ENCODE results near the gene DAPL1.

DAPL1 gene

GRCh38 chr2:158817588-158817987, 22.5 kb downstream of the DAPL1 start:
- TF ChIP-seq SP2 (tag by site-specific recombination; IDR thresholded peaks at IDR 0.05) (no peak), ZNF560 (tag by site-specific recombination; IDR thresholded peaks at IDR 0.05; ENCODE audit: borderline replicate concordance) (no peak), TRIM28 (IDR thresholded peaks at IDR 0.05; ENCODE audit: borderline replicate concordance, low read length) (no peak), ZNF558 (tag by site-specific recombination; IDR thresholded peaks at IDR 0.05) (no peak), SCRT2 (tag by site-specific recombination; IDR thresholded peaks at IDR 0.05) (no peak), ZNF549 (tag by site-specific recombination; IDR thresholded peaks at IDR 0.05) (no peak), GLI4 (tag by site-specific recombination; IDR thresholded peaks at IDR 0.05) (no peak), ZNF747 (tag by site-specific recombination; IDR thresholded peaks at IDR 0.05) (no peak), ZSCAN5A (tag by site-specific recombination; IDR thresholded peaks at IDR 0.05) (no peak)
- Histone ChIP-seq H3K36me3 (ENCODE audit: control insufficient read depth in 2 of 2, insufficient read depth in 1 of 2, low read length in 2 of 2) (no peaks in the 10 kb centered on the region), H3K4me1 (ENCODE audit: control insufficient read depth, insufficient read depth, low read length) (peaks cover 5% of the 10 kb centered on the region; the same call in 1 of the 2 replicates), H3K9me3 (ENCODE audit: control insufficient read depth, insufficient read depth, low read depth, low read length) (no peaks in the 10 kb centered on the region), H3K4me3 (ENCODE audit: low read depth, low read length) (no peak overlapping the region), H3K27ac (ENCODE audit: extremely low read depth, low read depth, low read length) (no peak overlapping the region)
- POLR2A ChIA-PET: no interaction called here
- CTCF ChIA-PET: no interaction called here

GRCh38 chr2:158818511-158818910, 23.4 kb downstream of the DAPL1 start:
- Histone ChIP-seq H3K4me1 (ENCODE audit: control insufficient read depth, insufficient read depth, low read length) (peaks cover 5% of the 10 kb centered on the region; the same call in 1 of the 2 replicates), H3K36me3 (ENCODE audit: control insufficient read depth in 2 of 2, insufficient read depth in 1 of 2, low read length in 2 of 2) (no peaks in the 10 kb centered on the region), H3K27ac (ENCODE audit: extremely low read depth, low read depth, low read length) (no peak overlapping the region), H3K9me3 (ENCODE audit: control insufficient read depth, insufficient read depth, low read depth, low read length) (no peaks in the 10 kb centered on the region), H3K4me3 (ENCODE audit: low read depth, low read length) (no peak overlapping the region)
- ChIA-PET POLR2A (no interaction called here), CTCF (no interaction called here)
- TF ChIP-seq PRDM6 (tag by site-specific recombination; IDR thresholded peaks at IDR 0.05) (no peak), ZNF529 (tag by site-specific recombination; IDR thresholded peaks at IDR 0.05; ENCODE audit: insufficient replicate concordance) (no peak), ZNF133 (tag by site-specific recombination; IDR thresholded peaks at IDR 0.05) (no peak), TSHZ1 (tag by site-specific recombination; IDR thresholded peaks at IDR 0.05; ENCODE audit: borderline replicate concordance) (no peak), REST (tag by site-specific recombination; IDR thresholded peaks at IDR 0.05) (no peak), ZNF791 (tag by site-specific recombination; IDR thresholded peaks at IDR 0.05) (no peak), IKZF3 (tag by site-specific recombination; IDR thresholded peaks at IDR 0.05) (no peak), ZBTB48 (tag by site-specific recombination; IDR thresholded peaks at IDR 0.05) (no peak), ZNF114 (tag by site-specific recombination; IDR thresholded peaks at IDR 0.05) (no peak), ZNF768 (tag by site-specific recombination; IDR thresholded peaks at IDR 0.05) (no peak), ZNF280D (tag by site-specific recombination; IDR thresholded peaks at IDR 0.05) (no peak), ZFP37 (tag by site-specific recombination; IDR thresholded peaks at IDR 0.05) (no peak), ZNF112 (tag by site-specific recombination; IDR thresholded peaks at IDR 0.05) (no peak), ZNF174 (tag by site-specific recombination; IDR thresholded peaks at IDR 0.05) (no peak)
